GM12892 (cell line): ENCODE data around the gene IL1B.
"Not testable (repeated sequence)": the region's sequence is repeated elsewhere in the genome, so short reads cannot be mapped to it uniquely, and the experiment has no call there.

Experiments
- DNase-seq: peaks from one replicate; pipeline ENCODE4 v3.0.0; 2011; ENCODE audit not compliant: insufficient read length
- FAIRE-seq: peaks from 2 replicates; lab custom pipeline; 2011; peaks lifted over from hg19 to GRCh38; lab: Jason Lieb, UNC
- POLR2A ChIP-seq: IDR thresholded peaks from 2 replicates; pipeline ENCODE4 v1.6.1; 2011; ENCODE audit warnings: low read depth, low read length, control low read depth
- POLR2AphosphoS5 ChIP-seq: IDR thresholded peaks from 2 replicates; pipeline ENCODE4 v1.6.1; 2011; ENCODE audit warnings: low read depth, low read length, control low read depth
- TAF1 ChIP-seq: IDR thresholded peaks from 2 replicates; pipeline ENCODE4 v1.6.1; 2011; ENCODE audit warnings: low read depth, mild to moderate bottlenecking, control low read depth, low read length, borderline replicate concordance

IL1B gene

DNA sequence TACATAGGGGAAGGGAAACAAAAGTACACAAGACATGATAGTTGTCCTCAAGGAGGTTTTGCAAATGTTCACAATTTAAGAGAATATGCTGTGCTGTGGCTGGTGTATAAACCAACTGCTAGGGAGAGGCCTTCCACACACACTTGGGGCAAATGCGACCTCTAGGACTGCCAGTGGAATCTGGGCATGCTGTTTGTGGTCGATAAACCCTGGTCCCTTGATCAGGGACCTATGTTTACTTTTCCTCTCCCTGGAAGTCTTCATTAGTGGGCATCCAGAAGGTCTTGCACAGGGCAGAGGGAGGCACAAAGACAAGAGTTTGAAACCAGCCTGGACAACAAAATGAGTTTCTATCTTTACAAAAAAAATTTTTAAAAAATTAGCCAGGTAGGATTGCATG, 7.3 kb upstream of the IL1B start:
- TF ChIP-seq TAF1 = no peak
- TF ChIP-seq POLR2AphosphoS5 = no peak
- no peak for TF ChIP-seq POLR2A
- FAIRE-seq (no peak), DNase-seq (no peak)

DNA sequence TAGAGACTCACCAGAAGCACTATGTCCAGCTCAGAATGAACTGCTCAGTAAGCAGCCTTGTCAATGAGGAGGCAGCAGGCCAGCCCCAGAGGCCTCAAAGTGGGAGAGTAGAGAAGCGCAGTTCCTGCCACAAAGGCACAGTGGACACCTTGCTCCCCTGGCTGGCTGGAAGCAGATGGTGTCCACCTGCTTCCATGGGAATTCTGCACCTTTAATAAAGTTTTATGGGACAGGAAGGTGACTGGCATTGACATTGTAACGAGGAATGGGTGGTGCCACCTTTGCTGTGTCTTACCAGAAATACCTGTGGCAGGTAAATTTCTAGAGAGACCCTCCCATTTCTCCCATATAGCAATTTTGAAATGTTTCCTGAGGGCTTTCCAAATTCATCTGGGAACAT, 6.7 kb upstream of the IL1B start:
- DNase-seq (no peak), FAIRE-seq (no peak)
- TF ChIP-seq POLR2A (no peak), TAF1 (no peak), POLR2AphosphoS5 (no peak)

DNA sequence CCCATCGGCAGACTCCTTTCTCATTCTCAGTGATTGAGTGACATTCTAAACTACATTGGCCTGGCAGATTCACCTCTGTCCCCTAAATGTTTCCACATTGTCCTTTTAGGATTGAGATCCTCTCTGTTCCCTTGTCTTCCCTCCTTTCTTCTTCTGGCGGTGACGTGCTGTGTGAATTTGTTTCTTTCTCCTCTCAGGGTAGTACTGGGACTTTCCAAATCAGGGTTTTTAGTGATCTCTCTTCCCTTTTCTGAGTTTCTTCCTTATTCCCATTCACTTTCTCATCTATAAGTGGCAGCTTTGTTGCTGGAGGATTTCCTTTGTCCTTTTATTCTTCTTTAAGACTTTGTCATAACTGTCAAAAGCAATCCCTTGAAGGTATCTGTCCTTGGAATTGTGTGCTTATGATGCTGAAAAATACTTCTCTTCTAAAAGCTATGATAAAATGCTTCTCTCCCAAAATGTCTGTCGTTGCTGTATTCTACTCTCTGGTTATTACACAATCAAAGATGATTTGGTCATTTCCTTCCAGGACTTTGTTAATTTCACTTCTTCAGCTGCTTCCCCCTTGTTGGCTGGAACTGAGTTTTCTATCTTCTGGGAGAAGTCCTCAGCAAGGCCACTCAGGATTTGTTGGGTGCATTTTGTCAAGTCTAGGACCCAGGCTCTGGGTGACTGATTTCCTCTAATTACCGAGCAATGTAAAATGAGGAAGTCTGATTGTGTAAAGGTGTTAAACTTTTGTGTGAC, 4.9 kb upstream of the IL1B start:
- no peak for TF ChIP-seq TAF1
- TF ChIP-seq POLR2A = no peak
- TF ChIP-seq POLR2AphosphoS5 = no peak
- DNase-seq (no peak), FAIRE-seq (peak; percentile 69)

DNA sequence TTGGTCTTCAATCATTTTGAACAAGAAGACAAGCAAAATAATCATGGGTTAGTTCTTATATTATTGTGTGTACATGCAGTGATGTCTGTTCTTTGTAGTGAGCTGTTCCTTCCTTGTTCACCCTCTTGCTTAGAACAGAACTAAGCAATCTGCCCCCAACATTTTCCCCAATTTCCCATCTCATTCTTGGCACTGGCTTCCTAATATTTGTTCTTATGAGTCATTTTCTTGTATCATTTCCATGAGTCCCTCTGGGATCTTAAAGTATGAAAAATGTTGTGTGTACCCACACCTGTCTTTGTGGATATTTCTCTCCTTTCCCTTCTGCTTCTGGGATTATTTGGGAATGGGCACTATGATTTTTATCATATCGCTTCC, 3.5 kb upstream of the IL1B start:
- TF ChIP-seq POLR2AphosphoS5 (no peak), POLR2A (no peak), TAF1 (no peak)
- no peak for DNase-seq
- no peak for FAIRE-seq

DNA sequence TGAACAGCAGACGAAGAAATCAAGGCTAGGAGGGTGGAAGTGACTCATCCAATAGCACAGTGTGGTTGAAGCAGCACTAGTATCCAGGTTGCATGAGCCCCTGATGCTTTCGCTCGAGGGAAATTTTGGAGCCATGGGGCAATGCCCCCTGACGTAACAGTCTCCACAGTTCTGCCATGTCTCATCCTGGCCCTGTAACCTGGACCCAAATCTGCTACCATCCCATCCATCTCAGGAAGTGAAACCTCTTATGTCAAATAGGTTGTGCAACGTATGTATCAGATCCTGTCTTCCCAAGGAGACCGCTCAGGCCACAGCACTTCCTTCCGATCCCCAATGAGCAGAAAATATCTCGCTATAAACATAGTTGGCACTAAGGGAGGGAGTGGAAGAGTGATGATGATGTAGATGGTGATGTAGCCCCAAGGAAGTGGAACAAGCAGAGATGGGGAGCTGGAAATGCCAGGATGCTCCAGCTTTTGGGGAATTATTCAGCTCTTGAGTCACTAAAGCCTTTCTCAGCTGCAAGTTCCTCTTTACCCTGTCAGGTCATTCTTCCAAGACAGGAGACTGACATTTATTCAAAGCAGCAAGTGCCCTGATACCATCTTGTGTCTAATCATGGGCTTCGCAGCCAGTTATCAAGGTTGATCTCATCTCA, 3.0 kb upstream of the IL1B start:
- no peak for FAIRE-seq
- DNase-seq = no peak
- TF ChIP-seq TAF1 = no peak
- no peak for TF ChIP-seq POLR2A
- no peak for TF ChIP-seq POLR2AphosphoS5

DNA sequence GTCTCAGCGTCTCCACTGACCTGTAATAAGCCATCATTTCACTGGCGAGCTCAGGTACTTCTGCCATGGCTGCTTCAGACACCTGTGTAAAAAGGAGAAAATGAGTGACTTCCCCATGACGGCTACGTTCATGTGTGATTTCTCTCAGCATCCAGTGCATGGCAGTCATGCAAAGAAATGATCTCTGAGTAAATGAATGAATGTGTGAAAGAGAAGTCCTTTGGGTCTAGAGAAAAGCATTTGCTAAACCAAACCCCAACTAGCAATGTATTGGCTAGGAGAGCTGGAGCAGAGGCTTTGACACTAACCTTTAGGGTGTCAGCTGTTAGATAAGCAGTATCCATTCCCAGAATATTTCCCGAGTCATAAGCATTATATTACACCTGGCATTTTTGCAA, 417 bp downstream of the IL1B start:
- DNase-seq = no peak
- FAIRE-seq = no peak
- TF ChIP-seq POLR2AphosphoS5 = no peak
- no peak for TF ChIP-seq POLR2A
- TF ChIP-seq TAF1 = no peak

DNA sequence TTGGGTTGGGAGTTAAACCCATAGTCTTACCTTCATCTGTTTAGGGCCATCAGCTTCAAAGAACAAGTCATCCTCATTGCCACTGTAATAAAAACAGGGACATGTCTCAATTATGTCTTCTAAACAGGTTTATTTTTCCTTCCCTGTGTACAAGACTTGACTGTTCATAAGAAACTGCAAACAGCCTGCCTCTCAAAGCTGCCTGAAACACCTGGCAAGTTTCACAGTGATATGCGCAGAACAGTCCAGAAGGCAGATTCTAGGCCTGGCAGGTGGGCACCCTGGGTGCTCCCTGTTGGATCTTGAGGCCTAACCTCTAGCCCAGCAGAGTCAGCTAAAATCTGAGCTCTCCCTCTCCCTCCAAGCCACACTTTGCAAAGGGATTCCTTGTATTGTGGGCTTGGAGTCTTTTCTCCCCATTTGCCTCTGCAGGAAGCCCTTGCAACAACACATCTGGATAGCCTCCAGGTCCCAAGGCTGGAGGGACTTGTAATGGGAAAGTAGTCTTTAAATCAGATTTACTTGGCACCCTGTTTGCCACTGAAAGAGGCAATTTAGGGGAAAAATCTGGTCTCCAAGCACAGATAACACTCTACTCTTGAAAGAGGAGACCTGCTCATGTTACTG, 930 bp downstream of the IL1B start:
- no peak for DNase-seq
- no peak for FAIRE-seq
- TF ChIP-seq POLR2AphosphoS5 (no peak), POLR2A (no peak)

DNA sequence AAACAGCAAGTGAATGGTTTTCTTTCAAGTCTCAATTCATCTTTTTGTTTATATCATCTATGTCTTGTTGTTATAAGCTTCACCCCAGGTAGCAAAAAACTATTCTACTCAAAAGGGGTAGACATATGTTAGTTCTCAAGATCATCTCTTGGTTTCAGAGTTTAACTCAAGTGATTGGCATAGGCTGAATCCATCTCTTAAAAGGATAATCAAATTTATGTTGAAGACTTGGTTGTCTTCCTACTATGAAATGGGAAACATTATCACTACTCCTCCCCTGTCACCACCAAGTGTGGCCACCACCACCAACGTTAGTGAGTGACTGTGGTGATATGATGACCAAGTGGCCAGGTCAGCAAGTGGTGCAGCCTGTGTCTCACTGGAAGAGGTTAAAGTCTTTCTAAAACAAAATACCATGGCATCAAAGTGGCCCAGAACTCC, 1.5 kb downstream of the IL1B start:
- no peak for FAIRE-seq
- no peak for DNase-seq
- no peak for TF ChIP-seq POLR2A
- TF ChIP-seq TAF1 = no peak
- no peak for TF ChIP-seq POLR2AphosphoS5

DNA sequence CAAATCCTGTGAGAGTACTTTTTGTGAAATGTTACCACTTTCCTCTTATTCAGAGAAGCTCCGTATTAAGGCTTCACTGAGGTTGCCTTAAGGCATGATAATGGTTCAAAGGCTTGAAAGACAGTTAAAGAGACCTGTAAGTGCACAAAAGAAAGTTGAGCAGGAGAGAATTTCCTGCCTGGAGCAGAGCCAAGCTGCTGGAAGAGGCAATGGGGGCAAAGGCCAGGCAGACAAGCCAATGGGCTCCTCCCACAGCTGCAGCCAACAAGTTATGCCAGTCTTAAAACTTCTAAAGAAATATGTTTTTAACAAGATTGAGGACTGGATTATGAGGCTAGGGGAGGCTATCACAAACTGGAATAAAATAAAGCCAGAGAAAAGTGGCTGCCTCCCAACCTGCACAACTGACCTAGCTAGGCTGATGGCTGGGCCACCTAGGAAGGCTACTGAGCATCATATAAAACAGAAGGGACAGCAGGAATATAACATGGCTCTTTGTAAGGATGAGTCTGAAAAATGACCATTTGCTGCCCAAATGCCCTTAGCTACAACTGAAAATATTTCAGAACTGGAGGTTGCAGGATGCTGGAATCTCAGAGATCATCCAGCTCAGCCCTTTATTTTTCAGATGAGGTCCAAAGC, 2.1 kb downstream of the IL1B start:
- DNase-seq (no peak), FAIRE-seq (no peak)
- TF ChIP-seq POLR2AphosphoS5 (no peak), TAF1 (no peak), POLR2A (no peak)

DNA sequence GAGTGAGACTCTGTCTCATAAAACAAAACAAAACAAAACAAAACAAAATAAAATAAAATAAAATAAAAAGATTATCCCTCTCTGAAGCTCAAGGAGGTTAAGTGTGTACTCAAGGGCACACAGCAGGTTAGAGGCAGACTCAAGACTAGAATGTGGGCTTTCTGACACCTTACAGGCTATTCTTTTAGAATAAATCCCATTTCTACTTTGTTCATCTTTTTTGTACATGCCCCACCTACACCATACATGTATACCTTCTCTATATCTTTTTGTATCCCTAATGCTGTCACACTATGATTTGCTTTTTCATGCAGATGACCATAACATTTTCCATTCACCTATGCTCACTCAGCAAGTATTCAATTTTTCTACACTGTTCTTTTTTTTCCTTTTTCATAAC, 2.6 kb downstream of the IL1B start:
- DNase-seq (no peak), FAIRE-seq (no peak)
- TF ChIP-seq TAF1 (no peak), POLR2A (no peak), POLR2AphosphoS5 (no peak)

DNA sequence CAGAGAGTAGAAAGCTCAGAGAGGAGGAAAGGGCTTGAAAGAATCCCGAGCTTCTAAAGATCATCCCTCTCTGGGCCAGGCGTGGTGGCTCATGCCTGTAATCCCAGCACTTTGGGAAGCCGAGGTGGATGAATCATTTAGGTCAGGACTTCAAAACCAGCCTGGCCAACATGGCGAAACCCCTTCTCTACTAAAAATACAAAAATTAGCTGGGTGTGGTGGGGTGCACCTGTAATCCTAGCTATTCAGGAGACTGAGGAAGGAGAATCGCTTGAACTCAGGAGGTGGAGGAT, 3.0 kb downstream of the IL1B start:
- not testable (repeated sequence) for DNase-seq, FAIRE-seq
